Measurements from ENCODE around the gene ZNHIT2.

Gene ZNHIT2

GRCh38 chr11:65103476-65103875 lies 14.0 kb downstream of the ZNHIT2 start:
- TF ChIP-seq ZFX (IDR thresholded peaks at IDR 0.05) (no peak), CTCF (conservative IDR thresholded peaks at IDR 0.05) (no peak)
- peak overlapping the region; percentile 85 for H3K27ac ChIP-seq

GRCh38 chr11:65102142-65103095 lies 15.1 kb downstream of the ZNHIT2 start:
- H3K27ac ChIP-seq = peak overlapping the region; percentile 85
- no peak for TF ChIP-seq CTCF (conservative IDR thresholded peaks at IDR 0.05)
- TF ChIP-seq ZFX (IDR thresholded peaks at IDR 0.05) = no peak

GRCh38 chr11:65100674-65101350 lies 16.7 kb downstream of the ZNHIT2 start:
- TF ChIP-seq CTCF (conservative IDR thresholded peaks at IDR 0.05) (no peak; the same call in 1 of the 2 replicates), ZFX (IDR thresholded peaks at IDR 0.05) (no peak)
- peak overlapping the region; percentile 85; the same call in 1 of the 2 replicates for H3K27ac ChIP-seq

GRCh38 chr11:65096926-65097325 lies 20.6 kb downstream of the ZNHIT2 start:
- peak overlapping the region; percentile 88 for H3K27ac ChIP-seq
- TF ChIP-seq CTCF (conservative IDR thresholded peaks at IDR 0.05) = no peak
- TF ChIP-seq ZFX (IDR thresholded peaks at IDR 0.05) = no peak

GRCh38 chr11:65095974-65096806 lies 21.3 kb downstream of the ZNHIT2 start, which contains the start of gene VPS51:
VPS51 (plus strand) TSS chr11:65096214; CDS start chr11:65096251, 37 bp downstream.
- TF ChIP-seq ZFX (IDR thresholded peaks at IDR 0.05) (peak; percentile 88; the same call in 1 of the 2 replicates), CTCF (conservative IDR thresholded peaks at IDR 0.05) (no peak)
- H3K27ac ChIP-seq = peak within 1 kb of the TSS; percentile 88

- TF ChIP-seq ZFX (IDR thresholded peaks at IDR 0.05) = no peak
- no peak for TF ChIP-seq CTCF (conservative IDR thresholded peaks at IDR 0.05)
- H3K27ac ChIP-seq = peak overlapping the region; percentile 88
Measured at GRCh38 chr11:65095427-65095826, 22.1 kb downstream of the ZNHIT2 start.

All from C4-2B (cell line).